K562 (cell line): Measurements from ENCODE around the gene FN3K. TPM values are rescaled to one million over a fixed set of nuclear protein-coding genes. Genes with fewer than 3 reads are reported as not detected.

Experiments
- ASH1L ChIP-seq: fragments of 450-650 bp; IDR thresholded peaks from 2 replicates; pipeline ENCODE4 v1.6.1; 2018; ENCODE audit warnings: borderline replicate concordance, mild to moderate bottlenecking, low read depth; ENCODE audit not compliant: partially characterized antibody
- BRD4 ChIP-seq: fragments of 200-600 bp; sonication (generic); IDR thresholded peaks from 2 replicates; pipeline ENCODE4 v1.6.1; 2017; ENCODE audit warnings: inconsistent platforms
- CUX1 ChIP-seq: fragments of 200-800 bp; sonication (Bioruptor generic); IDR thresholded peaks from 2 replicates; pipeline ENCODE4 v1.6.1; 2016; ENCODE audit warnings: missing genetic modification characterization, missing compliant biosample characterization
- RBM34 ChIP-seq: fragments of 200-400 bp; formaldehyde crosslinking; IDR thresholded peaks from 2 replicates; pipeline ENCODE4 v1.6.1; 2018; ENCODE audit warnings: low read length, borderline replicate concordance; ENCODE audit not compliant: insufficient read depth
- ZBTB40 ChIP-seq, 2 experiments: fragments of 450-650 bp in 1 of 2; sonication (generic) in 1 of 2; formaldehyde crosslinking in 1 of 2; IDR thresholded peaks; 2 replicates each; pipeline versions ENCODE4 v1.7.1 to v1.9.0; 2016 to 2022; ENCODE audit warnings: inconsistent platforms in 1 of 2, mild to moderate bottlenecking in 1 of 2, missing genetic modification reagents in 1 of 2
- ZNF224 ChIP-seq: sonication (generic); formaldehyde crosslinking; IDR thresholded peaks from 2 replicates; pipeline ENCODE4 v1.8.0; 2022; ENCODE audit warnings: mild to moderate bottlenecking, missing genetic modification reagents
- polyA plus RNA-seq, 8 experiments: library from polyadenylated mRNA; depleted of rRNA in 4 of 8; stranded (reverse) in 5 of 8; unstranded in 3 of 8; fragments of >200 nt; fragmentation: Nextera tagmentation in 2 of 8; fragmentation: Illumina TruSeq in 1 of 8; extraction: Ambion mirVana in 2 of 8; extraction: Trizol in 1 of 8; gene quantifications; 2 replicates each; pipeline versions ENCODE4 v1.2.1 to v1.2.3, GENCODE V29; 2011 to 2014; ENCODE audit warnings: inconsistent platforms in 1 of 8, missing spikeins in 1 of 8
- total RNA-seq, 7 experiments: library from RNA; depleted of rRNA in 6 of 7; stranded (reverse); fragments of >200 nt in 6 of 7; fragmentation: Illumina TruSeq in 2 of 7; extraction: Trizol in 2 of 7; gene quantifications; 2 replicates each; pipeline versions ENCODE4 v1.2.1 to v1.2.3, GENCODE V29; 2011 to 2021; ENCODE audit warnings: low replicate concordance in 1 of 7
- TF ChIP-seq, protein P1 (sequence below): sonication (generic); formaldehyde crosslinking; IDR thresholded peaks from 2 replicates; pipeline ENCODE4 v1.5.0; 2020; ENCODE audit warnings: missing genetic modification reagents
- TF ChIP-seq, protein P2 (sequence below): sonication (generic); formaldehyde crosslinking; IDR thresholded peaks from 2 replicates; pipeline ENCODE4 v1.8.0; 2022; ENCODE audit warnings: mild to moderate bottlenecking, missing genetic modification reagents

FN3K gene
- total and polyA plus RNA-seq, 9 of the 15 experiments (the other 6 are each of a cell fraction or from before 2014, with no cell fraction given): 0.08 to 22.7 (median 3.8) TPM

DNA sequence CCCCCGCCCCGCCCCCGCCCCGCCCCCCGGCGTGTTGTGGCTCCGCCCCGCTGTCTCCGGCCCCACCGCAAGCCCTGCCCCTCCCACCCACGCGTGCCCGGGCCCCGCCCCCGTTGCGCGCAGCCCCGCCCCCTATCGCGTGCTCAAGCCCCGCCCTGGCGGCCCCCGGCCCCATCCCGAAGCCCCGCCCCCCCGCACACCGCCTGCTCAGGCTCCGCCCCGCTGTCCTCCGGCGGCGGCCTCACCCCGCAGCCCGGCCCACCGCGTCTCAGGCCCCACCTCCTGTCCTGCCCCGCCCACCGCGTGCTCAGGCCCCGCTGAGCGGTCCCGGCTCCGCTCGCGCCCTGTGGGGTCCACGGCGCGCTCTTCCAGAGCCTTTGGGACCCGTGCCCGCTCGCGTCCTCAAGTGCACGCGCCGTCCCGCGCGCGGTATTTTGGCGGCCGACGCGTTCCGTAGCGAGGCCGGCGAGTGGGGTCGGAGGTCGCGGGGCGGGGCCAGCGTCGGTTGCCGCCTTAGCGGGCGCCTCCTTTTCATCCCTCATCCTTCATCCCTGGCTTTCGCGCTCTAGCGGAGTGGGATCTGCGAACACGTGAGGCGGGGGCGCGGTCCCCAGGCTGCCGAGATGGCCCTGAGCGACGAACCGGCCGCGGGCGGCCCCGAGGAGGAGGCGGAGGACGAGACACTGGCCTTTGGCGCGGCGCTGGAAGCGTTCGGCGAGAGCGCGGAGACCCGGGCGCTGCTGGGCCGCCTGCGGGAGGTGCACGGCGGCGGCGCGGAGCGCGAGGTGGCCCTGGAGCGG, 16.4 kb downstream of the FN3K start, which contains the start of gene TBCD (continued):
- no peak for TF ChIP-seq CUX1 (CRISPR knock-in tag)
- no peak for TF ChIP-seq BRD4
- TF ChIP-seq, protein P1, sequence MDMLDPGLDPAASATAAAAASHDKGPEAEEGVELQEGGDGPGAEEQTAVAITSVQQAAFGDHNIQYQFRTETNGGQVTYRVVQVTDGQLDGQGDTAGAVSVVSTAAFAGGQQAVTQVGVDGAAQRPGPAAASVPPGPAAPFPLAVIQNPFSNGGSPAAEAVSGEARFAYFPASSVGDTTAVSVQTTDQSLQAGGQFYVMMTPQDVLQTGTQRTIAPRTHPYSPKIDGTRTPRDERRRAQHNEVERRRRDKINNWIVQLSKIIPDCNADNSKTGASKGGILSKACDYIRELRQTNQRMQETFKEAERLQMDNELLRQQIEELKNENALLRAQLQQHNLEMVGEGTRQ: peak; percentile 41; the same call in 1 of the 2 replicates
- no peak for TF ChIP-seq ASH1L
- TF ChIP-seq RBM34: 0 out of 2 replicates have a peak, but pooled peaks have one; percentile 77
- TF ChIP-seq, protein P2, sequence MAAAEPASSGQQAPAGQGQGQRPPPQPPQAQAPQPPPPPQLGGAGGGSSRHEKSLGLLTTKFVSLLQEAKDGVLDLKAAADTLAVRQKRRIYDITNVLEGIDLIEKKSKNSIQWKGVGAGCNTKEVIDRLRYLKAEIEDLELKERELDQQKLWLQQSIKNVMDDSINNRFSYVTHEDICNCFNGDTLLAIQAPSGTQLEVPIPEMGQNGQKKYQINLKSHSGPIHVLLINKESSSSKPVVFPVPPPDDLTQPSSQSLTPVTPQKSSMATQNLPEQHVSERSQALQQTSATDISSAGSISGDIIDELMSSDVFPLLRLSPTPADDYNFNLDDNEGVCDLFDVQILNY (CRISPR knock-in tag): 0 out of 2 replicates have a peak, but pooled peaks have one; percentile 36
- peak; percentile 18; the same call in 1 of the 2 replicates for TF ChIP-seq ZBTB40 (IDR thresholded peaks at IDR 0.05)
- no peak for TF ChIP-seq ZBTB40 (CRISPR knock-in tag; IDR thresholded peaks at IDR 0.05)
- TF ChIP-seq ZNF224: no peak
